HepG2 (cell line): Measurements from ENCODE around the gene BCAM. TPM values are rescaled to one million over a fixed set of nuclear protein-coding genes. Genes with fewer than 3 reads are reported as not detected.

Experiments used
- ATAC-seq: fragments of 200-7000 bp; cut with Tn5 transposase; 3 replicates; pipeline ENCODE4 v1.9.1; 2020; ENCODE audit warnings: mild to moderate bottlenecking, moderate library complexity
- BruUV-seq: library from RNA; stranded (reverse); fragments of 400-500 nt; replicated peaks from 2 replicates; lab custom pipeline; 2021; lab: Mats Ljungman, UMichigan
- CTCF ChIA-PET: fragments of 300-600 bp; formaldehyde crosslinking; extraction: SDS; loops from one replicate; lab custom pipeline; 2021; ENCODE audit warnings: low total read pairs, inconsistent platforms, low intra/inter-chr PET ratio; lab: Yijun Ruan, JAX
- POLR2A ChIA-PET: fragments of 350-600 bp; sonication (Branson Sonifier 250); formaldehyde crosslinking; loops from one replicate; lab custom pipeline; 2020; ENCODE audit warnings: antibody characterized with exemption, inconsistent platforms; lab: Yijun Ruan, JAX
- DNase-seq: peaks from one replicate; pipeline ENCODE4 v3.0.0-alpha.2; 2015; ENCODE audit warnings: low spot score
- FAIRE-seq: peaks from 3 replicates; lab custom pipeline; 2011; peaks lifted over from hg19 to GRCh38; lab: Jason Lieb, UNC
- H2AFZ ChIP-seq: one replicate; pipeline ENCODE4 v1.6.1; 2011; ENCODE audit warnings: low read length, inconsistent platforms
- H3K27ac ChIP-seq: fragments of 300-600 bp; 3 replicates; pipeline ENCODE4 v1.8.0; 2011; ENCODE audit warnings: mixed run types, mild to moderate bottlenecking, mixed read lengths, low read length, inconsistent platforms; ENCODE audit not compliant: insufficient read depth; ENCODE audit errors: extremely low read length
- H3K27me3 ChIP-seq, 2 experiments: fragments of 200-600 bp in 1 of 2; 2 replicates in 1 of 2; 3 replicates in 1 of 2; pipeline versions ENCODE4 v1.6.0 to v1.8.0; 2011; ENCODE audit warnings: low read length in 2 of 2, mild to moderate bottlenecking in 2 of 2, moderate library complexity in 2 of 2, inconsistent platforms in 1 of 2; ENCODE audit not compliant: insufficient read depth in 2 of 2, control insufficient read depth in 1 of 2
- H3K36me3 ChIP-seq, 2 experiments: fragments of 200-600 bp in 1 of 2; replicated peaks in 1 of 2; 2 replicates in 1 of 2; 3 replicates in 1 of 2; pipeline versions ENCODE4 v1.5.1 to v1.8.0; 2011; ENCODE audit warnings: low read length in 2 of 2, inconsistent platforms in 1 of 2; ENCODE audit not compliant: insufficient read depth in 2 of 2, control insufficient read depth in 1 of 2
- H3K4me1 ChIP-seq: 2 replicates; pipeline ENCODE4 v1.5.1; 2012; ENCODE audit warnings: low read length, inconsistent platforms; ENCODE audit not compliant: insufficient read depth
- H3K4me2 ChIP-seq: 2 replicates; pipeline ENCODE4 v1.6.0; 2011; ENCODE audit warnings: low read depth, low read length, inconsistent platforms
- H3K4me3 ChIP-seq, 3 experiments: fragments of 200-600 bp in 1 of 3; sonication (generic), shearing (Covaris generic) in 1 of 3; replicated peaks in 1 of 3; 2 replicates each; pipeline ENCODE4 v1.5.1; 2011 to 2016; ENCODE audit warnings: low read length in 3 of 3, inconsistent platforms in 2 of 3, low read depth in 2 of 3, mild to moderate bottlenecking in 2 of 3, control low read depth in 1 of 3, mixed read lengths in 1 of 3; ENCODE audit not compliant: insufficient read depth in 1 of 3
- H3K79me2 ChIP-seq: one replicate; pipeline ENCODE4 v1.6.1; 2011; ENCODE audit warnings: low read length, inconsistent platforms; ENCODE audit not compliant: insufficient read depth
- H3K9ac ChIP-seq: 2 replicates; pipeline ENCODE4 v1.6.0; 2011; ENCODE audit warnings: mild to moderate bottlenecking, low read depth, low read length, inconsistent platforms; ENCODE audit not compliant: insufficient read depth
- H3K9me3 ChIP-seq: 2 replicates; pipeline ENCODE4 v1.5.1; 2012; ENCODE audit warnings: mild to moderate bottlenecking, low read length
- H4K20me1 ChIP-seq: 2 replicates; pipeline ENCODE4 v1.6.0; 2011; ENCODE audit warnings: inconsistent platforms, mild to moderate bottlenecking, low read length, moderate library complexity; ENCODE audit not compliant: insufficient read depth
- AKNA ChIP-seq: sonication (generic); formaldehyde crosslinking; IDR thresholded peaks from 2 replicates; pipeline ENCODE4 v1.4.0; 2020; ENCODE audit warnings: missing genetic modification reagents, borderline replicate concordance
- KDM1A ChIP-seq: IDR thresholded peaks from 2 replicates; pipeline ENCODE4 v1.6.1; 2016; ENCODE audit warnings: missing compliant biosample characterization
- NFKBIZ ChIP-seq: IDR thresholded peaks from 2 replicates; pipeline ENCODE4 v1.6.1; 2018; ENCODE audit warnings: missing genetic modification reagents, missing compliant biosample characterization
- ZMYM3 ChIP-seq: sonication (generic); formaldehyde crosslinking; IDR thresholded peaks from 2 replicates; pipeline ENCODE4 v1.5.1; 2020; ENCODE audit warnings: mild to moderate bottlenecking, missing genetic modification reagents
- ZNF205 ChIP-seq: IDR thresholded peaks from 2 replicates; pipeline ENCODE4 v1.6.1; 2018; ENCODE audit warnings: missing biosample characterization, missing genetic modification reagents
- ZNF3 ChIP-seq: IDR thresholded peaks from 2 replicates; pipeline ENCODE4 v1.7.0; 2017; ENCODE audit warnings: inconsistent platforms
- WGBS: methylation state at CpG from one replicate; pipeline ENCODE4 v1.1.6; 2017; ENCODE audit warnings: low lambda C conversion rate; 5-methylcytosine and 5-hydroxymethylcytosine counted together
- in situ Hi-C: cut with HindIII; loops from 2 replicates; pipeline ENCODE4 v1.10.0; 2017; ENCODE audit warnings: low pct_unique_long_range_greater_than_20kb; ENCODE audit not compliant: extremely low pct_ligation_motif_present
- intact Hi-C: fragments of 100-400 bp; cut with micrococcal nuclease; formaldehyde crosslinking; loops from one replicate; pipeline ENCODE4 v1.10.0; 2022; ENCODE audit not compliant: unreplicated experiment
- polyA plus RNA-seq, 8 experiments: library from polyadenylated mRNA; depleted of rRNA in 3 of 8; stranded (reverse) in 7 of 8; unstranded in 1 of 8; fragments of >200 nt; fragmentation: Illumina TruSeq in 4 of 8; extraction: Trizol in 4 of 8; gene quantifications; 2 replicates each; pipeline versions ENCODE4 v1.2.1 to v1.2.3, GENCODE V29; 2011 to 2016; ENCODE audit warnings: low read depth in 4 of 8, missing spikeins in 1 of 8, mixed read lengths in 1 of 8; ENCODE audit not compliant: insufficient read depth in 1 of 8
- total RNA-seq, 5 experiments: library from RNA; depleted of rRNA; stranded (reverse); fragments of >200 nt; fragmentation: Illumina TruSeq; extraction: Trizol; gene quantifications; 2 replicates each; pipeline ENCODE4 v1.2.3, GENCODE V29; 2016; ENCODE audit warnings: low read depth in 1 of 5

The BCAM gene
- total and polyA plus RNA-seq, 2 of the 13 experiments (the other 11 are each of a cell fraction or from before 2014, with no cell fraction given): 51.2 to 62.7 TPM

GRCh38 chr19:44855606-44856005, 46.7 kb downstream of the BCAM start:
- Histone ChIP-seq H2AFZ (no peak overlapping the region), H3K79me2 (peaks cover 65% of the 10 kb centered on the region), H3K36me3 (peaks cover 5 to 19% of the 10 kb centered on the region in 2 experiments; a peak in 4 of 5 replicates), H3K9ac (no peak overlapping the region), H3K27me3 (no peaks in the 10 kb centered on the region), H3K9me3 (no peaks in the 10 kb centered on the region), H4K20me1 (peaks cover 31% of the 10 kb centered on the region), H3K4me2 (no peak overlapping the region), H3K27ac (peak overlapping the region; percentile 72), H3K4me3 (no peak overlapping the region), H3K4me1 (peaks cover 66% of the 10 kb centered on the region)
- ChIA-PET CTCF (no interaction called here), POLR2A (interaction anchor here (2.9 kb wide), 1 partner anchor 9 kb away, joined by 11 read pairs; the partner anchor contains the start of gene NECTIN2)
- ATAC-seq: no peak
- in situ Hi-C loops (no loop called here), intact Hi-C loops (no loop called here)
- 92% methylated on average over 1 of the region's 1 CpG for WGBS
- BruUV-seq: no TSS peak
- no peak for DNase-seq
- no peak for TF ChIP-seq AKNA
- TF ChIP-seq ZNF3 (CRISPR knock-in tag): peak; percentile 74; the same call in 1 of the 2 replicates
- peak; percentile 38; the same call in 1 of the 2 replicates for TF ChIP-seq KDM1A (CRISPR knock-in tag)
- TF ChIP-seq ZNF205: peak; percentile 66; the same call in 1 of the 2 replicates
- TF ChIP-seq ZMYM3 (CRISPR knock-in tag): peak; percentile 74; the same call in 1 of the 2 replicates
- no peak for TF ChIP-seq NFKBIZ (CRISPR knock-in tag)
- FAIRE-seq: no peak
